AG04449 (cell line): ENCODE measurements around the gene KPNA3.
A peak's percentile ranks its signal among the peaks of the same experiment; 100 is the strongest.

Experiments used
- CTCF ChIA-PET: fragments of 350-600 bp; formaldehyde crosslinking; extraction: SDS; loops from one replicate; lab custom pipeline; 2021; ENCODE audit warnings: antibody characterized with exemption; lab: Yijun Ruan, JAX
- POLR2A ChIA-PET: fragments of 400-600, 350-600 bp; formaldehyde crosslinking; extraction: SDS; loops from one replicate; lab custom pipeline; 2020; ENCODE audit warnings: antibody characterized with exemption, inconsistent platforms; lab: Yijun Ruan, JAX
- DNase-seq: peaks from one replicate; pipeline ENCODE4 v3.0.0-alpha.2; 2010; ENCODE audit warnings: low read depth, low spot score
- H3K4me3 ChIP-seq: 2 replicates; pipeline ENCODE4 v1.5.1; 2011; ENCODE audit warnings: low read depth, mild to moderate bottlenecking, control low read depth, low read length
- CTCF ChIP-seq: IDR thresholded peaks from one replicate; pipeline ENCODE4 v1.5.1; 2011; ENCODE audit warnings: mild to moderate bottlenecking, moderate library complexity, low read length, control low read depth, inconsistent platforms; ENCODE audit not compliant: insufficient read depth; ENCODE audit errors: missing control alignments

The KPNA3 gene

GRCh38 chr13:49792550-49793324 is at the start of gene KPNA3:
Gene KPNA3 (minus strand): TSS chr13:49792682. CDS start chr13:49792506, 176 bp downstream.
- peak; percentile 76 for DNase-seq
- POLR2A ChIA-PET: interaction anchor here (0.6 to 1.6 kb wide), 9 partner anchors 13 to 143 kb away, joined by 3 to 6 read pairs (median 4); partner anchors contain the start of genes EBPL and SPRYD7
- peak; percentile 14 for TF ChIP-seq CTCF
- CTCF ChIA-PET: interaction anchor here (0.6 to 1.6 kb wide), 9 partner anchors 8 to 205 kb away, joined by 3 to 5 read pairs (median 3); partner anchors contain the start of genes SPRYD7 and TRIM13
- peak within 1 kb of the TSS; percentile 77 for H3K4me3 ChIP-seq

- no peak for TF ChIP-seq CTCF
- POLR2A ChIA-PET: no interaction called here
- CTCF ChIA-PET: no interaction called here
- no peak for DNase-seq
- no peak overlapping the region for H3K4me3 ChIP-seq
Observed at GRCh38 chr13:49841964-49842363, 49.5 kb upstream of the KPNA3 start.

GRCh38 chr13:49840675-49841074 is 48.2 kb upstream of the KPNA3 start:
- no peak for DNase-seq
- ChIA-PET POLR2A (no interaction called here), CTCF (no interaction called here)
- TF ChIP-seq CTCF: no peak
- no peak overlapping the region for H3K4me3 ChIP-seq

- ChIA-PET POLR2A (no interaction called here), CTCF (no interaction called here)
- DNase-seq: no peak
- no peak overlapping the region for H3K4me3 ChIP-seq
- TF ChIP-seq CTCF: no peak
Observed at GRCh38 chr13:49840266-49840665, 47.8 kb upstream of the KPNA3 start.

GRCh38 chr13:49838989-49839388 is 46.5 kb upstream of the KPNA3 start:
- ChIA-PET CTCF (interaction anchor here (0.7 to 2.0 kb wide), 2 partner anchors 8 to 1430 kb away, joined by 3 to 4 read pairs; no protein-coding TSS in a partner anchor), POLR2A (no interaction called here)
- H3K4me3 ChIP-seq: no peak overlapping the region
- no peak for DNase-seq
- no peak for TF ChIP-seq CTCF

- CTCF ChIA-PET: no interaction called here
- no peak for TF ChIP-seq CTCF
Observed at GRCh38 chr13:49836516-49836915, 44.0 kb upstream of the KPNA3 start.

More at GRCh38 chr13:49836516-49836915, 44.0 kb upstream of the KPNA3 start:
- POLR2A ChIA-PET: no interaction called here
- no peak for DNase-seq
- no peak overlapping the region for H3K4me3 ChIP-seq
